Gastrocnemius medialis (tissue), 4 donors: ENCODE measurements around the gene SLC25A41. TPM values are rescaled to one million over a fixed set of nuclear protein-coding genes. Genes with fewer than 3 reads are reported as not detected.

Experiments used
- ATAC-seq, 2 donors: fragments of 150-250 bp; one replicate each; pipeline ENCODE4 v1.9.1; 2016
- DNase-seq, 2 donors: peaks; one replicate each; pipeline ENCODE4 v3.0.0-alpha.2; 2019
- H3K27ac ChIP-seq, 4 donors: fragments of 200-600 bp; sonication (generic); 1 replicate in 1 of 4; 2 replicates in 3 of 4; pipeline ENCODE4 v1.5.1; 2016 to 2018; ENCODE audit warnings: mild to moderate bottlenecking in 2 of 4, moderate library complexity in 1 of 4
- H3K27me3 ChIP-seq, 3 donors: fragments of 200-600 bp; sonication (generic) in 2 of 3; 1 replicate in 1 of 3; 2 replicates in 2 of 3; pipeline versions ENCODE4 v1.5.1 to v1.6.0; 2016 to 2019; ENCODE audit warnings: mild to moderate bottlenecking in 1 of 3, moderate library complexity in 1 of 3
- H3K36me3 ChIP-seq, 2 donors: fragments of 200-600 bp; sonication (generic) in 1 of 2; one replicate each; pipeline ENCODE4 v1.5.1; 2017 to 2018
- H3K4me1 ChIP-seq, 2 donors: fragments of 200-600 bp; sonication (generic) in 1 of 2; one replicate each; pipeline ENCODE4 v1.5.1; 2016 to 2017; ENCODE audit warnings: mild to moderate bottlenecking in 2 of 2
- H3K4me3 ChIP-seq, 4 donors: fragments of 200-600 bp; sonication (generic) in 3 of 4; 1 replicate in 1 of 4; 2 replicates in 3 of 4; pipeline ENCODE4 v1.5.1; 2016 to 2019; ENCODE audit warnings: mild to moderate bottlenecking in 2 of 4
- H3K9me3 ChIP-seq, 3 donors: fragments of 200-600 bp; sonication (generic) in 2 of 3; 1 replicate in 1 of 3; 2 replicates in 2 of 3; pipeline ENCODE4 v1.5.1; 2016 to 2019
- POLR2A ChIP-seq, 2 donors: fragments of 450-650 bp; IDR thresholded peaks; one replicate each; pipeline ENCODE4 v1.6.1; 2017; ENCODE audit warnings: antibody characterized with exemption in 2 of 2, mild to moderate bottlenecking in 2 of 2, moderate library complexity in 2 of 2
- in situ Hi-C, 4 donors: fragments of 200-750 bp; cut with MboI; loops; one replicate each; pipeline versions ENCODE4 v1.15.0 to v1.8.0; 2017; ENCODE audit warnings: low sequenced_read_pairs in 4 of 4
- intact Hi-C: fragments of 100-400 bp; cut with DNase I; formaldehyde crosslinking; loops from one replicate; pipeline ENCODE4 v1.15.1; 2023; ENCODE audit warnings: low total_unique reads
- total RNA-seq, 4 donors: library from RNA; depleted of rRNA; stranded (reverse); fragments of >200 nt; gene quantifications; one replicate each; pipeline versions ENCODE4 v1.1.0 to v1.2.3, GENCODE V29; 2016
- TF ChIP-seq, protein P1 (sequence below), 5 experiments: fragments of 450-650 bp in 3 of 5; fragments of 200-600 bp in 2 of 5; sonication (generic) in 2 of 5; IDR thresholded peaks in 4 of 5; conservative IDR thresholded peaks in 1 of 5; 1 replicate in 4 of 5; 2 replicates in 1 of 5; pipeline ENCODE4 v1.5.1; 2016 to 2019; ENCODE audit warnings: antibody characterized with exemption in 5 of 5, mild to moderate bottlenecking in 3 of 5, moderate library complexity in 3 of 5

The SLC25A41 gene
- total RNA-seq, 4 donors from 2014 or later, result 0.42 TPM; not detected in 3

DNA sequence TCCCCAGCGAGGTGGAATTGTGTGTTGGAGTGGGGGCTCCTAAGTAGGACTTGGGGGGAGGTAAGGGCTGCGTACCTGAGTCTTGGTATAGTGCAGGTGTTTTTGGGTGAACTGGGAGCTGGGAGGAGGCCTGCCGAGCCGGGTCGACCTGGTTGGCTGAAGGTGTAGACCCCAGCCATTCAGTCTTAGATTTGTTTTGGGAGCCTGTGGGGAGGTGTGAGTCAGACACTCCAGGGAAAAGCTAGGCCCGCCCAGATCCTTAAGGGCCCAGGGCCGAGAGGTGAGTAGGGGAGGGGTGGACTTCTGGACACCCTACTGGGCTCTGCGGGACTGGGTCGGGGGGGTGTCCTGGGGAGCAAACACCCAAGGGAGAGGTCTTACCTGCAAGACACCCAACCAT lies 31.4 kb upstream of the SLC25A41 start:
- H3K27ac ChIP-seq, result no peak overlapping the region
- H3K4me3 ChIP-seq, result no peak overlapping the region
- H3K9me3 ChIP-seq, result no peaks in the 10 kb centered on the region
- in situ Hi-C loops (no loop called here), intact Hi-C loops (no loop called here)
- H3K36me3 ChIP-seq, result no peaks in the 10 kb centered on the region
- peaks cover 0 to 4% of the 10 kb centered on the region in 2 donors for H3K4me1 ChIP-seq
- DNase-seq (no peak), ATAC-seq (no peak)
- peaks cover 22 to 27% (median 23%) of the 10 kb centered on the region in 3 donors for H3K27me3 ChIP-seq
- no peak for TF ChIP-seq POLR2A (IDR thresholded peaks at IDR 0.05)
- TF ChIP-seq, protein P1, sequence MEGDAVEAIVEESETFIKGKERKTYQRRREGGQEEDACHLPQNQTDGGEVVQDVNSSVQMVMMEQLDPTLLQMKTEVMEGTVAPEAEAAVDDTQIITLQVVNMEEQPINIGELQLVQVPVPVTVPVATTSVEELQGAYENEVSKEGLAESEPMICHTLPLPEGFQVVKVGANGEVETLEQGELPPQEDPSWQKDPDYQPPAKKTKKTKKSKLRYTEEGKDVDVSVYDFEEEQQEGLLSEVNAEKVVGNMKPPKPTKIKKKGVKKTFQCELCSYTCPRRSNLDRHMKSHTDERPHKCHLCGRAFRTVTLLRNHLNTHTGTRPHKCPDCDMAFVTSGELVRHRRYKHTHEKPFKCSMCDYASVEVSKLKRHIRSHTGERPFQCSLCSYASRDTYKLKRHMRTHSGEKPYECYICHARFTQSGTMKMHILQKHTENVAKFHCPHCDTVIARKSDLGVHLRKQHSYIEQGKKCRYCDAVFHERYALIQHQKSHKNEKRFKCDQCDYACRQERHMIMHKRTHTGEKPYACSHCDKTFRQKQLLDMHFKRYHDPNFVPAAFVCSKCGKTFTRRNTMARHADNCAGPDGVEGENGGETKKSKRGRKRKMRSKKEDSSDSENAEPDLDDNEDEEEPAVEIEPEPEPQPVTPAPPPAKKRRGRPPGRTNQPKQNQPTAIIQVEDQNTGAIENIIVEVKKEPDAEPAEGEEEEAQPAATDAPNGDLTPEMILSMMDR (IDR thresholded peaks at IDR 0.05 in 4 of 5, conservative IDR thresholded peaks at IDR 0.05 in 1 of 5), result no peak

DNA sequence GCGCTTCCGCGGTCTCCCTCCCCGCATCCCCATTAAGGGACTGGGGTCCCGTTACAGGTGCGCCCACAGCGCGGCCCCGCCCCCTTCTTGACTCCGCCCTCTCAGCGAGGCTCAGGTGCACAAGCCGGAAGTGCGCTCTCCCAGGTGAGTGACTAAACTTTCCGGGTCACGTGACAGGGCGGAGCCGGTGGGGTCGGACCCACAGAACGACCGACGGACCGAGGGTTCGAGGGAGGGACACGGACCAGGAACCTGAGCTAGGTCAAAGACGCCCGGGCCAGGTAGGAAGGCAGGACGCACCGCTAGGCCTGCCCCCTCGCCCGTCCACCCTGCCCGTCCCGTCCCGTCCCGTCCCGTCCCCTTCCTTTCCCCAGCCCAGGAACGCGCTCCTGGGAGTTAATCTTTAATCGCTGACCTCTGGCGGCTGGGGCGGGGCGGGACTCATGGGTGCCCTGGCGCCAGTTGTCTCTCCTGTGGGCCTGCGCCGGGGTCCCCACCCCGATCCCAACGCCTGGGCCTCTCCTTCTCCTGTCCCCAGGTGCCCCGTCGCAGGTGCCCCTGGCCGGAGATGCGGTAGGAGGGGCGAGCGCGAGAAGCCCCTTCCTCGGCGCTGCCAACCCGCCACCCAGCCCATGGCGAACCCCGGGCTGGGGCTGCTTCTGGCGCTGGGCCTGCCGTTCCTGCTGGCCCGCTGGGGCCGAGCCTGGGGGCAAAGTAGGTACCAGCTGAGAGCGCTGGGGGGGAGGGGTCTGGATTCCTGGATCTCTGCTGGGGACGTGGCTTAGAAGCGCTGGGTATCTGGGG lies 30.7 kb upstream of the SLC25A41 start, which contains the start of gene CRB3:
CRB3 (plus strand) TSS at position 202 of the 804 bp plus-strand sequence; CDS start at position 633, 431 bp downstream.
- TF ChIP-seq, protein P1 (IDR thresholded peaks at IDR 0.05 in 4 of 5, conservative IDR thresholded peaks at IDR 0.05 in 1 of 5), result no peak
- no peak for TF ChIP-seq POLR2A (IDR thresholded peaks at IDR 0.05)
- Histone ChIP-seq H3K27me3 (peaks cover 22 to 27% (median 23%) of the 10 kb centered on the region in 3 donors), H3K4me3 (no peak within 1 kb of the TSS), H3K9me3 (no peaks in the 10 kb centered on the region), H3K27ac (no peak within 1 kb of the TSS), H3K4me1 (peaks cover 0 to 4% of the 10 kb centered on the region in 2 donors), H3K36me3 (no peaks in the 10 kb centered on the region)
- ATAC-seq, result no peak
- in situ Hi-C loops, result no loop called here
- intact Hi-C loops, result no loop called here
- DNase-seq, result no peak

DNA sequence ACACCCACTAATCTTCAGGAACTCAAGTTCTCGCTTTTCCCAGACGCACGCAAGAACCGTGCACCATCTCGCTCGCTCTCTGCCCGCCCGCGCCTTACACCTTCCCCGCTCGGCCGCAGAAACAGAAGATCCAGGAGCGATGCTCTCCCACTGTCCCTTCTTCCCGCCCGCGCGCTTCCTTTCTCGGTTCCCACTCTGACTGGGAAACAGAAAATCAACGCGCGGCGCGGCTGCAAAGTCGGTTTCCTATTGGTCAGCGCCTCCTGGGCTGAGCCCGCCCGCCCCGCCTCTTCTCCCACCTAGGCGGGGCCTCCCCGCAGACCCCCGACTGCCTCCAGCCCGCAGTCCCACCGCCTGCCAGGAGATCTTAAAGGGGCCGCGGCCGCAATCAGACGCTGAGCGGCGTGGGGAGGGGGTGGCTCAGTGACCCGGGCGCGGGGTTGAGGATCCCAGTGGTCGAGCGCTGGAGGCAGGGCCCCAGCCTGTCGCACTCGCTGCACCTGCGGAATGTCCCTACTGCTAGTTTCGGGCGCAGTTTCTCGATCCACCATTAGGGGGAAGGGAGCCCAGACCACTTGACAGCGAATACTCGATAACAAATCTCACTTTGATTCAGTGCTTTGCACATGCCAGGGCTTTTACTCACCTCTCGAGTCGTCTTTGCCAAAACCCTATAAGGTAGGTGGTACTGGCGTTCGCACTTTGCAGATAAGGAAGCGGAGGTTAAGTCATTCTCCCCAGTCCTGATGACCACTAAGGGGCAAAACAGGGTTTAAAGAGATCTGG lies 26.7 kb upstream of the SLC25A41 start:
- intact Hi-C loops, result loop anchor here (1.0 kb wide), 2 partner anchors 35 to 99 kb away; partner anchors contain the start of gene CLPP
- Histone ChIP-seq H3K4me1 (peaks cover 5 to 14% of the 10 kb centered on the region in 2 donors), H3K9me3 (no peaks in the 10 kb centered on the region), H3K4me3 (peak overlapping the region; percentile 64 to 82 (median 71)), H3K27ac (peak overlapping the region; percentile 78 to 81 (median 80)), H3K27me3 (peaks cover 18 to 23% (median 21%) of the 10 kb centered on the region in 3 donors), H3K36me3 (peaks cover 0 to 11% of the 10 kb centered on the region in 2 donors)
- no peak for TF ChIP-seq POLR2A (IDR thresholded peaks at IDR 0.05)
- TF ChIP-seq, protein P1 (IDR thresholded peaks at IDR 0.05 in 4 of 5, conservative IDR thresholded peaks at IDR 0.05 in 1 of 5), result peak in 4 of 5 experiments; percentile 58 to 79 (median 74)
- in situ Hi-C loops, result no loop called here
- DNase-seq (peak; percentile 90 to 94), ATAC-seq (peak; percentile 94 to 95)

- TF ChIP-seq POLR2A (IDR thresholded peaks at IDR 0.05), result peak; percentile 21 to 28
- TF ChIP-seq, protein P1 (IDR thresholded peaks at IDR 0.05 in 4 of 5, conservative IDR thresholded peaks at IDR 0.05 in 1 of 5), result no peak
- ATAC-seq (peak; percentile 56 to 73), DNase-seq (peak in 1 of 2 donors; percentile 37)
- peak within 1 kb of the TSS; percentile 64 to 82 (median 71) for H3K4me3 ChIP-seq
- H3K4me1 ChIP-seq, result peaks cover 5 to 14% of the 10 kb centered on the region in 2 donors
- H3K9me3 ChIP-seq, result no peaks in the 10 kb centered on the region
- intact Hi-C loops, result loop anchor here (1.0 to 10.0 kb wide), 4 partner anchors 34 to 275 kb away; partner anchors contain the start of genes CLPP, GPR108, TNFSF9 and TRIP10
- peaks cover 0 to 19% of the 10 kb centered on the region in 2 donors for H3K36me3 ChIP-seq
- in situ Hi-C loops, result no loop called here
- H3K27ac ChIP-seq, result peak within 1 kb of the TSS; percentile 78 to 81 (median 80)
- peaks cover 10 to 15% (median 14%) of the 10 kb centered on the region in 3 donors for H3K27me3 ChIP-seq
These were observed 25.9 kb upstream of the SLC25A41 start, which contains the start of gene SLC25A23 for GRCh38 chr19:6459262-6460098. TSS of gene SLC25A23 (minus strand) at chr19:6459792. CDS start at chr19:6459628, 164 bp downstream.
